Measurements from ENCODE around the gene ADAMTS9. TPM values are rescaled to one million over a fixed set of nuclear protein-coding genes. Genes with fewer than 3 reads are reported as not detected.

Gene ADAMTS9
- total and polyA plus RNA-seq, 9 of the 15 experiments (the other 6 are each of a cell fraction or from before 2014, with no cell fraction given): 0.05 to 0.32 (median 0.13) TPM; not detected in 2

- TF ChIP-seq REST (IDR thresholded peaks at IDR 0.05; ENCODE audit: borderline replicate concordance): no peak
- TF ChIP-seq REST (CRISPR knock-in tag; IDR thresholded peaks at IDR 0.05; ENCODE audit: low read depth): no peak
Measured at GRCh38 chr3:64705946-64706345, 18.1 kb upstream of the ADAMTS9 start (continued).

- ATAC-seq (no peak), FAIRE-seq (no peak), DNase-seq (ENCODE audit: extremely low read depth in 1 of 4, low spot score in 3 of 4) (no peak)
- Histone ChIP-seq H4K20me1 (replicated peaks; ENCODE audit: control insufficient read depth, insufficient read depth, low read length) (no peaks in the 10 kb centered on the region), H3K9me3 (replicated peaks; ENCODE audit: control insufficient read depth, insufficient read depth, low read depth, low read length) (no peaks in the 10 kb centered on the region), H3K27ac (ENCODE audit: extremely low read depth, low read depth, low read length) (no peak overlapping the region), H3K4me1 (replicated peaks in 1 of 2; ENCODE audit: control insufficient read depth in 2 of 2, insufficient read depth in 2 of 2, low read length in 2 of 2) (no peaks in the 10 kb centered on the region), H3K79me2 (ENCODE audit: control insufficient read depth, insufficient read depth, low read length) (no peaks in the 10 kb centered on the region), H3K36me3 (ENCODE audit: control insufficient read depth, insufficient read depth, low read length) (no peaks in the 10 kb centered on the region), H3K27me3 (ENCODE audit: control insufficient read depth in 2 of 2, insufficient read depth in 2 of 2, low read length in 2 of 2) (no peaks in the 10 kb centered on the region; a peak in 1 of 5 replicates), H3K9ac (ENCODE audit: insufficient read depth in 1 of 2, low read depth in 2 of 2, low read length in 2 of 2) (no peak overlapping the region), H3K9me1 (ENCODE audit: control insufficient read depth, insufficient read depth, low read length) (no peaks in the 10 kb centered on the region), H3K4me3 (no peak overlapping the region), H3K4me2 (ENCODE audit: insufficient read depth, low read length) (no peak overlapping the region), H2AFZ (ENCODE audit: low read depth, low read length) (no peak overlapping the region)
- POLR2A ChIA-PET: no interaction called here
- no TSS peak for BruUV-seq (replicated peaks)
- CTCF ChIA-PET (ENCODE audit: low intra/inter-chr PET ratio): no interaction called here
- no peak for TF ChIP-seq BCL6 (CRISPR knock-in tag; IDR thresholded peaks at IDR 0.05)
- no peak for TF ChIP-seq POU5F1 (IDR thresholded peaks at IDR 0.05; ENCODE audit: borderline replicate concordance, low read depth, low read length, partially characterized antibody)
- TF ChIP-seq ZBTB11 (CRISPR knock-in tag; IDR thresholded peaks at IDR 0.05): peak in 1 of 3 experiments; percentile 52; a peak in 1 of 6 replicates
- TF ChIP-seq ZNF639 (CRISPR knock-in tag; conservative IDR thresholded peaks at IDR 0.05 in 1 of 2, IDR thresholded peaks at IDR 0.05 in 1 of 2): no peak
- 0% methylated on average over 2 of the region's 2 CpGs for WGBS (ENCODE audit: insufficient coverage, low coverage, missing lambda C conversion rate)
- intact Hi-C loops (cut with micrococcal nuclease) (no loop called here), in situ Hi-C loops (cut with MboI) (no loop called here)
Measured at GRCh38 chr3:64696896-64697295, 9.1 kb upstream of the ADAMTS9 start.

All from K562 (cell line).